ENCODE data around the gene PLCL1.

DNA sequence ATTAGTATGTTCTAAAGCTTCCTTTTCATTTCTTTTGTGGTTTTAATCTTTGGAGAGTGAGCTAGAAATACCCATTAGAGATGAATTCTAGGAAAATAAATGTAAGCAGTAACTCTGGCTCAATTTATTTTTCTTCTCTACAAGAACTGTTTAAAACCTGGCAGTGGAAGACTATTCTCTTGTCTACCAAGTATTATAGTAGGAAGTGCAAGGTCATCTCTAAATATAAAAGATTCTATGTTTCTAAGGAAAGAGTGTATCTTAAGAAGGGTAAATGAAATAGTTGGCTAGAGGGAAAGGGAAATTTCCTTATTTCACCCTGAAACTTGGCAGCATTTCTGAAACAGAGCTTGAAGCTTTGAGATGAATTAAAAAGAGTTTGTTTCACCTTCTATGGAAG, 35.5 kb downstream of the PLCL1 start:
- no peak for TF ChIP-seq EZH2 (IDR thresholded peaks at IDR 0.05; ENCODE audit: low read depth)
- TF ChIP-seq, protein P1, sequence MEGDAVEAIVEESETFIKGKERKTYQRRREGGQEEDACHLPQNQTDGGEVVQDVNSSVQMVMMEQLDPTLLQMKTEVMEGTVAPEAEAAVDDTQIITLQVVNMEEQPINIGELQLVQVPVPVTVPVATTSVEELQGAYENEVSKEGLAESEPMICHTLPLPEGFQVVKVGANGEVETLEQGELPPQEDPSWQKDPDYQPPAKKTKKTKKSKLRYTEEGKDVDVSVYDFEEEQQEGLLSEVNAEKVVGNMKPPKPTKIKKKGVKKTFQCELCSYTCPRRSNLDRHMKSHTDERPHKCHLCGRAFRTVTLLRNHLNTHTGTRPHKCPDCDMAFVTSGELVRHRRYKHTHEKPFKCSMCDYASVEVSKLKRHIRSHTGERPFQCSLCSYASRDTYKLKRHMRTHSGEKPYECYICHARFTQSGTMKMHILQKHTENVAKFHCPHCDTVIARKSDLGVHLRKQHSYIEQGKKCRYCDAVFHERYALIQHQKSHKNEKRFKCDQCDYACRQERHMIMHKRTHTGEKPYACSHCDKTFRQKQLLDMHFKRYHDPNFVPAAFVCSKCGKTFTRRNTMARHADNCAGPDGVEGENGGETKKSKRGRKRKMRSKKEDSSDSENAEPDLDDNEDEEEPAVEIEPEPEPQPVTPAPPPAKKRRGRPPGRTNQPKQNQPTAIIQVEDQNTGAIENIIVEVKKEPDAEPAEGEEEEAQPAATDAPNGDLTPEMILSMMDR (conservative IDR thresholded peaks at IDR 0.05): no peak

Data from PC-9 (cell line).